Transverse colon (tissue), 4 donors: ENCODE data around the gene GPR176.

Source experiments
- EP300 ChIP-seq: sonication (generic); formaldehyde crosslinking; IDR thresholded peaks from one replicate; pipeline ENCODE4 v1.6.1; 2017; ENCODE audit warnings: antibody characterized with exemption, low read depth
- POLR2A ChIP-seq: fragments of 450-650 bp; IDR thresholded peaks from one replicate; pipeline ENCODE4 v1.6.1; 2016; ENCODE audit warnings: antibody characterized with exemption, mild to moderate bottlenecking, moderate library complexity
- POLR2AphosphoS5 ChIP-seq, 3 donors: sonication (generic); formaldehyde crosslinking; IDR thresholded peaks; one replicate each; pipeline ENCODE4 v1.6.1; 2016; ENCODE audit warnings: antibody characterized with exemption in 3 of 3
- TF ChIP-seq, protein P1 (sequence below), 5 experiments: fragments of 200-600 bp in 3 of 5; fragments of 450-650 bp in 2 of 5; sonication (generic) in 3 of 5; IDR thresholded peaks; 1 replicate in 2 of 5; 2 replicates in 3 of 5; pipeline ENCODE4 v1.5.1; 2016 to 2017; ENCODE audit warnings: antibody characterized with exemption in 5 of 5, inconsistent platforms in 3 of 5, mild to moderate bottlenecking in 2 of 5, moderate library complexity in 1 of 5

DNA sequence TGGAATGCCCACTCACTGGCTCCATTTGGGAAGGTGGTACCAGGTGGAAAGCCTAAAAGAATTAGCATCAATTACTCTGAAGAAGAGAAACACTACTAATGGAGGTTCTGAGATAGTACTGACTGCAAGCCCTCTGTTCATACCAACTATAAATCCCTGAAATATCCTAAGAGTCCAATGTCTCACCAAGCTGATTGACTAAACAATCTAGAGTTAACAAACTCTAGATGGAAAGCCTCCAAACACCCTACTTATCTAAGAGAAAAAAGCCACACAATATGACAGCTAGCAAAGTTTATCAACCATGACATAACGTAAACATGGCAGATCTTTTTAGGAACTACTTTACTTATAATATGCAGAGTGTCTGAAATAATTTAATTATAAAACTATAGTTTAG, 59.2 kb downstream of the GPR176 start:
- TF ChIP-seq, protein P1, sequence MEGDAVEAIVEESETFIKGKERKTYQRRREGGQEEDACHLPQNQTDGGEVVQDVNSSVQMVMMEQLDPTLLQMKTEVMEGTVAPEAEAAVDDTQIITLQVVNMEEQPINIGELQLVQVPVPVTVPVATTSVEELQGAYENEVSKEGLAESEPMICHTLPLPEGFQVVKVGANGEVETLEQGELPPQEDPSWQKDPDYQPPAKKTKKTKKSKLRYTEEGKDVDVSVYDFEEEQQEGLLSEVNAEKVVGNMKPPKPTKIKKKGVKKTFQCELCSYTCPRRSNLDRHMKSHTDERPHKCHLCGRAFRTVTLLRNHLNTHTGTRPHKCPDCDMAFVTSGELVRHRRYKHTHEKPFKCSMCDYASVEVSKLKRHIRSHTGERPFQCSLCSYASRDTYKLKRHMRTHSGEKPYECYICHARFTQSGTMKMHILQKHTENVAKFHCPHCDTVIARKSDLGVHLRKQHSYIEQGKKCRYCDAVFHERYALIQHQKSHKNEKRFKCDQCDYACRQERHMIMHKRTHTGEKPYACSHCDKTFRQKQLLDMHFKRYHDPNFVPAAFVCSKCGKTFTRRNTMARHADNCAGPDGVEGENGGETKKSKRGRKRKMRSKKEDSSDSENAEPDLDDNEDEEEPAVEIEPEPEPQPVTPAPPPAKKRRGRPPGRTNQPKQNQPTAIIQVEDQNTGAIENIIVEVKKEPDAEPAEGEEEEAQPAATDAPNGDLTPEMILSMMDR (IDR thresholded peaks at IDR 0.05): no peak
- TF ChIP-seq POLR2AphosphoS5 (IDR thresholded peaks at IDR 0.05) (no peak), POLR2A (no peak), EP300 (no peak)
